ENCODE data around the gene FAT1. TPM values are rescaled to one million over a fixed set of nuclear protein-coding genes. Genes with fewer than 3 reads are reported as not detected.

The FAT1 gene
- polyA plus RNA-seq, 1 experiment = 422 TPM

DNA sequence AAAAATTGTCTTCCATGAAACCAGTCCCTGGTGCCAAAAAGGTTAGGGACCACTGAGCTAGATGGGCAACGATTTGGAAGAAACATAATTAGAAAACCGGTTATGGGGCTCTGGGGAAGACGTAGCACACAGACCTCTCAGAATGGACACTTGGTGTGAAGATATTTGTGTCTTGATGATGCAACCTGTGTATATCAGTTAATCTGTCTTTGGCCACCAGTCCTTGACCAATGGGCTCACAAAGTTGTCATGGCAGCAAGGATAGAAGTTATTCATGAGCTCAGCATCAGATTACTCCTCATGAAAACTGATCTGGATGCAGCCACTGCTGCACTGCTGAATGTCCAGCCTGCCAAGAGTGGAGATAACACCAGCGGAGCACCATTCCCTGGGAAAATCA, 181.9 kb downstream of the FAT1 start:
- TF ChIP-seq, protein P1, sequence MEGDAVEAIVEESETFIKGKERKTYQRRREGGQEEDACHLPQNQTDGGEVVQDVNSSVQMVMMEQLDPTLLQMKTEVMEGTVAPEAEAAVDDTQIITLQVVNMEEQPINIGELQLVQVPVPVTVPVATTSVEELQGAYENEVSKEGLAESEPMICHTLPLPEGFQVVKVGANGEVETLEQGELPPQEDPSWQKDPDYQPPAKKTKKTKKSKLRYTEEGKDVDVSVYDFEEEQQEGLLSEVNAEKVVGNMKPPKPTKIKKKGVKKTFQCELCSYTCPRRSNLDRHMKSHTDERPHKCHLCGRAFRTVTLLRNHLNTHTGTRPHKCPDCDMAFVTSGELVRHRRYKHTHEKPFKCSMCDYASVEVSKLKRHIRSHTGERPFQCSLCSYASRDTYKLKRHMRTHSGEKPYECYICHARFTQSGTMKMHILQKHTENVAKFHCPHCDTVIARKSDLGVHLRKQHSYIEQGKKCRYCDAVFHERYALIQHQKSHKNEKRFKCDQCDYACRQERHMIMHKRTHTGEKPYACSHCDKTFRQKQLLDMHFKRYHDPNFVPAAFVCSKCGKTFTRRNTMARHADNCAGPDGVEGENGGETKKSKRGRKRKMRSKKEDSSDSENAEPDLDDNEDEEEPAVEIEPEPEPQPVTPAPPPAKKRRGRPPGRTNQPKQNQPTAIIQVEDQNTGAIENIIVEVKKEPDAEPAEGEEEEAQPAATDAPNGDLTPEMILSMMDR (IDR thresholded peaks at IDR 0.05; ENCODE audit: low read depth, low read length) = no peak
- POLR2A ChIA-PET = no interaction called here
- H3K27ac ChIP-seq (ENCODE audit: low read depth, low read length) = no peak overlapping the region

DNA sequence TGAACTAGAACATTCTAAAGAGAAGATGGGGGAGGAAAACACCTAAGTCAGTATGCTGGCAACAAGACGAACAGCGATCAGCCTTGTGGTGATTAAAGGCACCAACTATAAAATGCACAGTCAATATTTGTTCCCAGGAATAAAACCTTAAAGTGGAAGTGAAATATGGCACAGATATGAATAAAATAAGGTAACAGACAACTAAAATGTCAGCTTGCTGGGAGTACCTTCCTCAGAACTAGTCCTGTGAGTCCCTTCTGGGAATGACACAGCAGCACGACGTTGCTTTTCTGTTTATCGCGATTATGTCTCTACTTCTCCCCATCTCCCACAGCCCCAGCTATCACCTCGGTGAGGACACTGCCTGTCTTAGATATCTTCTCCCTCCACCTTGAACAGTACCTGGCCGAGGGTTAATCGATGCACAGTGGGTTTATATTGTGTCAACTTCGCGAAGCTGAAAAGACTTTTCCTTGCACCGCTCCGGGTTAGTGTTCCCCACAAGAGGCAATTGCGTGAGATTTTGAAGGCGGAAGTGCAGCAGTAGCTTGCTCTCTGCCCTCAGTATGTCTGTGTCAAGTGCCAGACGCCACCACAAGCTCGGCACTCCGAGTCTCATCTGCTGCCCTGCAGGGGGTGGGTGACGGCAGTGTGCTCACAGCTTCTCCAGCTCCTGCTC, 185.7 kb downstream of the FAT1 start:
- Histone ChIP-seq H3K9me3 (ENCODE audit: control insufficient read depth, insufficient read depth, low read length) (peaks cover 3% of the 10 kb centered on the region; the same call in 1 of the 2 replicates), H3K27ac (ENCODE audit: low read depth, low read length) (no peak overlapping the region), H3K27me3 (ENCODE audit: control insufficient read depth, insufficient read depth, low read length) (no peaks in the 10 kb centered on the region), H3K4me3 (ENCODE audit: low read depth, low read length) (no peak overlapping the region)
- DNase-seq (ENCODE audit: low read depth, low spot score) = no peak
- ChIA-PET CTCF (no interaction called here), POLR2A (no interaction called here)
- TF ChIP-seq, protein P1 (IDR thresholded peaks at IDR 0.05; ENCODE audit: low read depth, low read length) = no peak

More for the DNA sequence above, 181.9 kb downstream of the FAT1 start:
- Histone ChIP-seq H3K4me3 (ENCODE audit: low read depth, low read length) (no peak overlapping the region), H3K9me3 (ENCODE audit: control insufficient read depth, insufficient read depth, low read length) (no peaks in the 10 kb centered on the region), H3K27me3 (ENCODE audit: control insufficient read depth, insufficient read depth, low read length) (no peaks in the 10 kb centered on the region)
- CTCF ChIA-PET = no interaction called here
- no peak for DNase-seq (ENCODE audit: low read depth, low spot score)

Other genes with a start within 250 kb of the FAT1 start
- gene MTNR1A, start 168.3 kb downstream of the FAT1 start, polyA plus RNA-seq (2011; rRNA removed) = not detected in 2 replicates